GM10266 (cell line): ENCODE results near the gene DCN.

ENCODE experiments used
- DNase-seq: peaks from one replicate; pipeline ENCODE4 v3.0.0; 2012; ENCODE audit errors: extremely low spot score
- TF ChIP-seq, protein P1 (sequence below): IDR thresholded peaks from 2 replicates; pipeline ENCODE4 v1.5.1; 2012; ENCODE audit warnings: mild to moderate bottlenecking, low read depth; ENCODE audit not compliant: control insufficient read depth, insufficient read depth; ENCODE audit errors: missing control alignments

The DCN gene

DNA sequence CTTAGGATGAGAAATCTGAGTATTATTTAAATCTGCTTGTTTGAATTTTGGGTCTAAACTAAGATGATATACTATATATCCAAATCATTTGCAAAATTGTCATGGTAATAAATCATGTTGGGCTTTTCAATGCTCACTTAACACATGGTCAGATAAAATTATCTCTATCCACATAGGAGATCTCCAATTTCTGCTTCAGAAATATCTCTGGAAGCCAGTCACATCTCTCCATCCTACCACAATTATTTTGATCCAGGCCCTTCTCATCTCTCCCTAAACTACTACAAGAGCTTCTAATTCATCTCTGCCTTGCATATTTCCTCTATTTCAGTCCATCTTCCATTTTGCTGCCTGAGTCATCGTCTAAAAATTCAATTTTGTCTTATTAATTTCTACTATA lies 3.8 kb downstream of the DCN start:
- TF ChIP-seq, protein P1, sequence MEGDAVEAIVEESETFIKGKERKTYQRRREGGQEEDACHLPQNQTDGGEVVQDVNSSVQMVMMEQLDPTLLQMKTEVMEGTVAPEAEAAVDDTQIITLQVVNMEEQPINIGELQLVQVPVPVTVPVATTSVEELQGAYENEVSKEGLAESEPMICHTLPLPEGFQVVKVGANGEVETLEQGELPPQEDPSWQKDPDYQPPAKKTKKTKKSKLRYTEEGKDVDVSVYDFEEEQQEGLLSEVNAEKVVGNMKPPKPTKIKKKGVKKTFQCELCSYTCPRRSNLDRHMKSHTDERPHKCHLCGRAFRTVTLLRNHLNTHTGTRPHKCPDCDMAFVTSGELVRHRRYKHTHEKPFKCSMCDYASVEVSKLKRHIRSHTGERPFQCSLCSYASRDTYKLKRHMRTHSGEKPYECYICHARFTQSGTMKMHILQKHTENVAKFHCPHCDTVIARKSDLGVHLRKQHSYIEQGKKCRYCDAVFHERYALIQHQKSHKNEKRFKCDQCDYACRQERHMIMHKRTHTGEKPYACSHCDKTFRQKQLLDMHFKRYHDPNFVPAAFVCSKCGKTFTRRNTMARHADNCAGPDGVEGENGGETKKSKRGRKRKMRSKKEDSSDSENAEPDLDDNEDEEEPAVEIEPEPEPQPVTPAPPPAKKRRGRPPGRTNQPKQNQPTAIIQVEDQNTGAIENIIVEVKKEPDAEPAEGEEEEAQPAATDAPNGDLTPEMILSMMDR = no peak

DNA sequence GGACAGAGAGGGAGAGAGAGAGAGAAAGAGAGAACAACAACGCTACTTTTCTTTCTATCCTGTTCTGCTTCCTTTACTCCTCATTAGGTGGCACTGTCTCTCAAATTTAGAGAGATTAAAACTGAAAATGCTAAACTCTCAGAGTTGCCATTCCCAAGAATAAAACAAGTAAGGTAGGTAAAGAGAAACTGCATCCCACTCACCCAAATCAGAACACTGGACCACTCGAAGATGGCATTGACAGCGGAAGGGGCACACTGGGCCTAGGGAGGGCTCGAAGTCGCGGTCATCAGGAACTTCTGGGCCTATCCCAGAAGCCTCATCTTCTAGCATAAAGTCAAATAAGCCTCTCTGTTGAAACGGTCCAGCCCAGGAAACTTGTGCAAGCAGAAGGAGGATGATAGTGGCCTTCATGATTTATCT lies 4.5 kb downstream of the DCN start:
- TF ChIP-seq, protein P1 = no peak

More for the DNA sequence above, 3.8 kb downstream of the DCN start:
- DNase-seq = no peak

DNA sequence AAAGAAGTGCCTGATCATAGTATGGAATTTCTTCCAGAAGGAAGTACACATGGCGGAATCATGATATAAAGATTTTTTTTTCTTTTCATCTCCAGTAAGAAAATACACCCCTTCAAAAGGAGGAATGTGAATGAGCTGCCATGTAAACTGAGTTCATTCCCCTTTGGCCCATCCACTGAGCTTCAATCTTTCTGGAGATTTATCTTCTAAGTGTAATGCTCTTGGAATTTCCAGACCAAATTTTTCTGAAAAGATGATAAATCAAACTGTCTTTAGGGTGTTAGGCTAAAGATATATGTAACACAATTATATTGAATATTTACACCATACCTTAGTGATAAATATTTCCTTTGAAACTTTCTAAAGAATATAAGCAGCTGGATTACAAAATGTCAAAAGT lies 5.2 kb downstream of the DCN start:
- no peak for DNase-seq

More for the DNA sequence above, 4.5 kb downstream of the DCN start:
- no peak for DNase-seq

DNA sequence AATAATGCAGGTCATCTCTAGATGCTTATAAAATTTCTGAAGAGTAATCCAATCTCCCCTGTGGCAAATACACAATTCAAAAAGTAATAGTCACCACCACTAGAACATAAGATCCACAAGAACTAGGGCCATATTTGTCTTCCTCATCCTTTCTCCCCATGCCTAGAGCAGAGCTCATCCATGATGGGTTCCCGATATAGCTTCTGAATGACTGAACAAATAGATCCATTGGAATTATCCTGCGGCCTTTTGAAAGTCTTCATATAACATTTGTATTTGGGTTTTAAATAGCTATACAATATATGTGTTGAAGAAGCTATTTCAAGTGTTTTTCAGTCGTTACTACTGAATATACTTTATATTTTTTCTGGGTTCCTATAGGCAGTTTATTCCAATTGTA lies 5.7 kb downstream of the DCN start:
- no peak for DNase-seq
- TF ChIP-seq, protein P1 = no peak

More for the DNA sequence above, 5.2 kb downstream of the DCN start:
- TF ChIP-seq, protein P1 = no peak

DNA sequence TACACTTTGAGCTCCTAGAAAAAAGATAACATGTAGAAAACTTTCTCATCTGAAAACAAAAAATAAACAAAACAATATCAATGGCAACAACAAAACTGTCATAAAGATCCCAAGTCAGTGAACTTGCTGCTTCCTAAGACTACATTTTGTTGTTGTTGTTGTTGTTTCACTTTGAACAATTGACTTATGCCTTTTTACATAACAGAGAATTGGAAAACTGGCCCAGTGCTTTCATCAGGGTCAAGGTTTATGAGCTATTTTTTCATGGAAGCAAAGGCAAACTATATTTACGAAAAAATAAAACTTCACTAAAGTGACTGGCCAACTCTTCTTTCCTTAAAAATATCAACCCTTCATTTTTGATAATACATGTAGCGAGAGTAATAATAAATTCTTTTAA lies 6.3 kb downstream of the DCN start:
- no peak for DNase-seq

DNA sequence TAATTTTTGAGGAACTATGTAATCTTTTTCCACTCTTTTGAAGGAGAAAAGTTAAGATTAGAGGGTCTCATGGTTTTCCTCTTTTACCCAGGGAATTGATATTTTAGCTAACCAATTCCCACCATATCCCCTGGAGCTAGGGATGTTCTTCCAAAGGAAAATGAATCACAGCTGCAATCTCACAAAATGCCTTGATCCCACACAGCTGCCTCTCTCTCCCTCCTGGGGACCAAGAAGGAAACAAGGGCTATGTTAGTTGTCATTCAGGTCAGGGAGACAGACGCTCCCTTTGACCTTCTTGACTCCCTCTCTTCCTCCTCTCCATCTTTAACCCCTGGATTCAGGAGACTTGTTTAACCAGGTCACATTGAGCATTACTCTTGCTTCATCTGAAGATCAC lies 9.5 kb downstream of the DCN start:
- DNase-seq = no peak
- TF ChIP-seq, protein P1 = no peak

More for the DNA sequence above, 6.3 kb downstream of the DCN start:
- TF ChIP-seq, protein P1 = no peak

DNA sequence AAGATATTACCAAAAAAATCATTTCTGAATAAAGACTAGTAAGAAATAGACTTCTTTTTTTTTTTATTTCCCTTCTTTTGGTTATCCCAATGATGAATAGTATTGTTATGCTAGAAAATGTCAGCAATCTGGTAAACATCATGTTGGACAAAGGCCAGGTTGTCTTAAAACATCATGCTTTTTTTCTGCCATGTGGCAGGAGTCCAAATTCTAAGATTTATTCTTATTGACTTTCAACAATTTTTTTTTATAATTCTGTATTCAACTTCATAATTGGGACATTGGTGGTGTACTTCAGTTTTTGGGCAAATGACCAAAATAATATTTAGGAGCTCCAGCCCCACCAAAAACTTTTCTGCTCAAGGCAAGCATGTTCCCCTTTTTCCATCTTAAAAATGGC lies 10.5 kb downstream of the DCN start:
- no peak for DNase-seq
- TF ChIP-seq, protein P1 = no peak
